Keratinocyte (primary cell): Measurements from ENCODE around the gene ZFYVE28. TPM values are rescaled to one million over a fixed set of nuclear protein-coding genes. Genes with fewer than 3 reads are reported as not detected.

Experiments used
- DNase-seq: peaks from one replicate; pipeline ENCODE4 v3.0.0-alpha.2; 2011; ENCODE audit warnings: low read depth, missing footprints, low spot score
- FAIRE-seq: peaks from 2 replicates; lab custom pipeline; 2011; peaks lifted over from hg19 to GRCh38; lab: Jason Lieb, UNC
- H2AFZ ChIP-seq: 2 replicates; pipeline ENCODE4 v1.6.0; 2012; ENCODE audit warnings: low read length, control low read depth, inconsistent platforms; ENCODE audit not compliant: control insufficient read depth
- H3K27ac ChIP-seq: 2 replicates; pipeline ENCODE4 v1.5.1; 2011; ENCODE audit warnings: low read length; ENCODE audit not compliant: control insufficient read depth, insufficient read depth
- H3K27me3 ChIP-seq: 3 replicates; pipeline ENCODE4 v1.6.0; 2011; ENCODE audit warnings: low read length; ENCODE audit not compliant: control insufficient read depth, insufficient read depth; ENCODE audit errors: extremely low read depth
- H3K36me3 ChIP-seq, 2 experiments: 2 replicates in 1 of 2; 3 replicates in 1 of 2; pipeline ENCODE4 v1.5.1; 2011; ENCODE audit warnings: low read length in 2 of 2, mild to moderate bottlenecking in 1 of 2; ENCODE audit not compliant: control insufficient read depth in 2 of 2, insufficient read depth in 2 of 2; ENCODE audit errors: extremely low read depth in 1 of 2
- H3K4me1 ChIP-seq: 3 replicates; pipeline ENCODE4 v1.5.1; 2011; ENCODE audit warnings: low read length; ENCODE audit not compliant: control insufficient read depth, insufficient read depth; ENCODE audit errors: extremely low read depth
- H3K4me2 ChIP-seq: 3 replicates; pipeline ENCODE4 v1.6.0; 2011; ENCODE audit warnings: low read depth, low read length; ENCODE audit not compliant: control insufficient read depth, insufficient read depth; ENCODE audit errors: extremely low read depth
- H3K4me3 ChIP-seq, 3 experiments: fragments of 200-600 bp in 1 of 3; sonication (generic) in 1 of 3; 2 replicates in 2 of 3; 3 replicates in 1 of 3; pipeline ENCODE4 v1.5.1; 2011 to 2016; ENCODE audit warnings: low read length in 3 of 3, mild to moderate bottlenecking in 3 of 3, control low read depth in 2 of 3, inconsistent platforms in 1 of 3, low read depth in 1 of 3, mixed read lengths in 1 of 3, mixed run types in 1 of 3, moderate library complexity in 1 of 3; ENCODE audit not compliant: control insufficient read depth in 2 of 3, insufficient read depth in 2 of 3; ENCODE audit errors: extremely low read depth in 1 of 3
- H3K79me2 ChIP-seq: 2 replicates; pipeline ENCODE4 v1.6.0; 2012; ENCODE audit warnings: low read length; ENCODE audit not compliant: control insufficient read depth, insufficient read depth
- H3K9ac ChIP-seq: 3 replicates; pipeline ENCODE4 v1.6.0; 2011; ENCODE audit warnings: low read length; ENCODE audit not compliant: control insufficient read depth, insufficient read depth; ENCODE audit errors: extremely low read depth
- H3K9me1 ChIP-seq: 3 replicates; pipeline ENCODE4 v1.6.0; 2011; ENCODE audit warnings: low read length; ENCODE audit not compliant: control insufficient read depth, insufficient read depth; ENCODE audit errors: extremely low read depth
- H3K9me3 ChIP-seq: 2 replicates; pipeline ENCODE4 v1.5.1; 2012; ENCODE audit warnings: low read depth, low read length; ENCODE audit not compliant: control insufficient read depth
- H4K20me1 ChIP-seq: 3 replicates; pipeline ENCODE4 v1.6.0; 2011; ENCODE audit warnings: low read length; ENCODE audit not compliant: control insufficient read depth, insufficient read depth; ENCODE audit errors: extremely low read depth
- EZH2 ChIP-seq: IDR thresholded peaks from one replicate; pipeline ENCODE4 v1.6.1; 2012; ENCODE audit warnings: inconsistent platforms, mild to moderate bottlenecking, low read length, moderate library complexity
- dilution Hi-C: fragments of 300-500 bp; cut with MboI; formaldehyde crosslinking; loops from one replicate; pipeline ENCODE4 v1.7.0; 2020; ENCODE audit warnings: low sequenced_read_pairs; ENCODE audit not compliant: extremely low pct_ligation_motif_present
- polyA plus RNA-seq, 5 experiments: library from polyadenylated mRNA; depleted of rRNA in 3 of 5; stranded (reverse) in 3 of 5; stranded (forward) in 1 of 5; unstranded in 1 of 5; fragments of >200 nt; gene quantifications; 1 replicate in 1 of 5; 2 replicates in 3 of 5; 3 replicates in 1 of 5; pipeline versions ENCODE4 v1.2.1 to v1.2.3, GENCODE V29; 2011 to 2012; ENCODE audit warnings: missing spikeins in 2 of 5, low read depth in 1 of 5, low replicate concordance in 1 of 5
- TF ChIP-seq, protein P1 (sequence below), 3 experiments: IDR thresholded peaks in 1 of 3; conservative IDR thresholded peaks in 1 of 3; optimal IDR thresholded peaks in 1 of 3; 2 replicates in 2 of 3; 3 replicates in 1 of 3; pipeline versions ENCODE3 to v1.5.1; 2011; ENCODE audit warnings: low read length in 3 of 3, mild to moderate bottlenecking in 3 of 3, moderate library complexity in 2 of 3, control low read depth in 1 of 3, inconsistent platforms in 1 of 3; ENCODE audit not compliant: insufficient read depth in 2 of 3; ENCODE audit errors: extremely low read depth in 1 of 3

The ZFYVE28 gene
- polyA plus RNA-seq, 1 donor (not counting 4 experiments of a cell fraction or from before 2014, with no cell fraction given): 0.33 TPM

DNA sequence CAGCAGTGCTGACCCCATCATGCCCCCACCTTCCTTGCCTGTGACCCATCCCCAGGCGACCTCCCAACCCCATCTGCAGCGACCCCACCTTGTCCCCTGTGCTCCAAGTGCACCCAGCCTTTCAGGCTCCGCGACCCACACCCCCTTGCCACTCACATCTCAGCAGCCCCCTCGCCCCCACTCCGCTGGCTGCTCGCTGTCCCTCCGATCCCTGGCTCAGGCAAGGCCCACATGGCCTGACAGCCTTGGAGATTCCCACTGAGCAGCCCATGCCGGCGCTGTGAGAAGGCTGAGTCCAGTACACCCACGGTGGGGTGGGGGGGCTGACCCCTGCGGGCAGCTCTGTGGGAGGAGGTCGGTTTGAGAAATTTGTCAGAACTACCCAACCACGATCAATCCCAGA is 9.1 kb downstream of the ZFYVE28 start:
- no peak for FAIRE-seq
- no peak overlapping the region for H2AFZ ChIP-seq

DNA sequence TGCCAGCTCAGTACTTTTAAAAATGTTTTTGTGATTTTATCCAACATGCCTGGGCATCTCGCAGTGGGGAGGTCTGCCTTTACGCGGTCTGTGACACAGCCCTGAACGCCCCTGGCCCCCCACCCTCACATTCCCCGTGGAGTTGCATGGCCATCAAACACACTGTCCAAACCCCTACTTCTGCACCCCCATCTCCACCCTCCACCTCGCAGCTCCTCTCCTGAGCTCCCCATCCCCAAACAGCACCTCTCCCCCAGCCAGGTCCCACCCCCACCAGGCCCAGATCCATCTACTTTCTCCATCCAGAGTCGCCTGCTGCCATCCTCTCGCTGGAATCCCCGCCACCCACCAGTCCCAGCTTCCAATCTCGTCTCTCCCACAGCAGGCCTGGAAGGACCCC is 9.5 kb downstream of the ZFYVE28 start:
- FAIRE-seq (no peak), DNase-seq (no peak)
- TF ChIP-seq, protein P1, sequence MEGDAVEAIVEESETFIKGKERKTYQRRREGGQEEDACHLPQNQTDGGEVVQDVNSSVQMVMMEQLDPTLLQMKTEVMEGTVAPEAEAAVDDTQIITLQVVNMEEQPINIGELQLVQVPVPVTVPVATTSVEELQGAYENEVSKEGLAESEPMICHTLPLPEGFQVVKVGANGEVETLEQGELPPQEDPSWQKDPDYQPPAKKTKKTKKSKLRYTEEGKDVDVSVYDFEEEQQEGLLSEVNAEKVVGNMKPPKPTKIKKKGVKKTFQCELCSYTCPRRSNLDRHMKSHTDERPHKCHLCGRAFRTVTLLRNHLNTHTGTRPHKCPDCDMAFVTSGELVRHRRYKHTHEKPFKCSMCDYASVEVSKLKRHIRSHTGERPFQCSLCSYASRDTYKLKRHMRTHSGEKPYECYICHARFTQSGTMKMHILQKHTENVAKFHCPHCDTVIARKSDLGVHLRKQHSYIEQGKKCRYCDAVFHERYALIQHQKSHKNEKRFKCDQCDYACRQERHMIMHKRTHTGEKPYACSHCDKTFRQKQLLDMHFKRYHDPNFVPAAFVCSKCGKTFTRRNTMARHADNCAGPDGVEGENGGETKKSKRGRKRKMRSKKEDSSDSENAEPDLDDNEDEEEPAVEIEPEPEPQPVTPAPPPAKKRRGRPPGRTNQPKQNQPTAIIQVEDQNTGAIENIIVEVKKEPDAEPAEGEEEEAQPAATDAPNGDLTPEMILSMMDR (optimal IDR thresholded peaks at IDR 0.05 in 1 of 3, IDR thresholded peaks at IDR 0.05 in 1 of 3, conservative IDR thresholded peaks at IDR 0.05 in 1 of 3; ENCODE audit: extremely low read depth in 1 of 3, insufficient read depth in 2 of 3, low read length in 3 of 3): no peak
- TF ChIP-seq EZH2: no peak
- H3K4me3 ChIP-seq: no peak overlapping the region
- H3K4me1 ChIP-seq: peaks cover 21% of the 10 kb centered on the region
- no peak overlapping the region for H3K27ac ChIP-seq
- no peak overlapping the region for H3K4me2 ChIP-seq
- H3K27me3 ChIP-seq: no peaks in the 10 kb centered on the region
- no peak overlapping the region for H2AFZ ChIP-seq
- H3K9ac ChIP-seq: no peak overlapping the region
- H3K9me1 ChIP-seq: no peaks in the 10 kb centered on the region
- H3K36me3 ChIP-seq: no peaks in the 10 kb centered on the region
- no peaks in the 10 kb centered on the region for H4K20me1 ChIP-seq
- H3K9me3 ChIP-seq: no peaks in the 10 kb centered on the region
- dilution Hi-C loops: no loop called here
- no peaks in the 10 kb centered on the region for H3K79me2 ChIP-seq

More for the DNA sequence above, 9.1 kb downstream of the ZFYVE28 start:
- Histone ChIP-seq H3K27me3 (no peaks in the 10 kb centered on the region), H3K4me2 (no peak overlapping the region), H3K9ac (no peak overlapping the region), H3K9me1 (no peaks in the 10 kb centered on the region), H3K4me1 (peaks cover 22% of the 10 kb centered on the region), H3K27ac (no peak overlapping the region), H4K20me1 (no peaks in the 10 kb centered on the region), H3K36me3 (no peaks in the 10 kb centered on the region), H3K9me3 (no peaks in the 10 kb centered on the region), H3K4me3 (no peak overlapping the region), H3K79me2 (no peaks in the 10 kb centered on the region)
- TF ChIP-seq, protein P1 (optimal IDR thresholded peaks at IDR 0.05 in 1 of 3, IDR thresholded peaks at IDR 0.05 in 1 of 3, conservative IDR thresholded peaks at IDR 0.05 in 1 of 3; ENCODE audit: extremely low read depth in 1 of 3, insufficient read depth in 2 of 3, low read length in 3 of 3): no peak
- no peak for TF ChIP-seq EZH2
- no peak for DNase-seq
- dilution Hi-C loops: no loop called here
